Inferior parietal cortex (tissue), 1 donor: ENCODE data around the gene KYAT1.
A peak's percentile ranks its signal among the peaks of the same experiment; 100 is the strongest.

Source experiments
- DNase-seq: peaks from one replicate; pipeline ENCODE4 v3.0.0-alpha.2; 2016; ENCODE audit errors: extremely low spot score

The KYAT1 gene

DNA sequence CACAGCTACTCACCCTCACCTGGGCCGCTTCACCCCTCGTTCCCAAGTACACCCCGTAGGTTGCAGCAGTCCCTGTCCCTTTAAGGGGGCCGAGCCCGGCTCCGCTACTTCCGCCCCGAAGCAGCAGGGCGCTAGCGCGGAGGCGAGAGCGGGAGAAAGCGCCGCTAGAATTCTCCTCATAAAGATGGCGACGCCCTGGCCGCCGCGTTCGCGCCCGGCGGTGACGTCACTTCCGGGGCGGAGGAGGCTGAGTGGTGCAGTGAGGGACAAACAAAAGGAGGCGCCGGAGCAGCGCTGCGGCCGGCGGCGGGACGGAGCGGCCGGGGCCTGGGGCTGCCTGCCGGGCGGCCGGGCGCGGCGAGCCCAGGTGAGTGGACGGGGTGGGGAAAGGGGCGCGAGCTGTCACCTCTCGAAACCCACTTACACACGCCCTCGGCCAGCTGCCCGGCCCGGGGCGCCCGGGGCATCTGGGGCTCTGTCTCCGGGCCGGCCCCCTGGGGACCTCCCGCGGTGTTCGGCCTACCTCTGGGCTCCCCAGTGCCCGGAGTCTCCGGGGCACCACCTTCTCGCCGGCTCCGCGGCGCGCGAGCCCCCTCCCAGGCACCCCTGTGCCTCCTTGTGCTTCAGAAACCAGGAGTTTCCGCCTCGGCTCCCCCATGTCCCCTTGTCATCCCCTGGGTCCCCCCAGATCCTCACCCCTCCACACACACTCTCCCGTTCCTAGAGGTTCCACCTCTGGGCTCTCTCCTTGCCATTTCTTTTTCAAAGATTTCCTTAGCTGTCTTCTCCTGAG is at the start of gene KYAT1, which contains the start of gene LRRC8A:
TSS of gene KYAT1 (minus strand) at position 67 of the 793 bp plus-strand sequence. CDS start 36,545 bp downstream, outside the sequence.
TSS of gene LRRC8A (plus strand) at position 250 of the 793 bp plus-strand sequence. CDS start 25,032 bp downstream, outside the sequence.
- DNase-seq = peak; percentile 97

GRCh38 chr9:128929560-128929959 is 47.8 kb upstream of the KYAT1 start:
- no peak for DNase-seq

GRCh38 chr9:128928624-128929023 is 46.9 kb upstream of the KYAT1 start:
- DNase-seq = no peak

GRCh38 chr9:128927731-128928411 is 46.1 kb upstream of the KYAT1 start:
- DNase-seq = peak; percentile 59

- DNase-seq = no peak
These were observed 41.7 kb upstream of the KYAT1 start for GRCh38 chr9:128923493-128923883.

DNA sequence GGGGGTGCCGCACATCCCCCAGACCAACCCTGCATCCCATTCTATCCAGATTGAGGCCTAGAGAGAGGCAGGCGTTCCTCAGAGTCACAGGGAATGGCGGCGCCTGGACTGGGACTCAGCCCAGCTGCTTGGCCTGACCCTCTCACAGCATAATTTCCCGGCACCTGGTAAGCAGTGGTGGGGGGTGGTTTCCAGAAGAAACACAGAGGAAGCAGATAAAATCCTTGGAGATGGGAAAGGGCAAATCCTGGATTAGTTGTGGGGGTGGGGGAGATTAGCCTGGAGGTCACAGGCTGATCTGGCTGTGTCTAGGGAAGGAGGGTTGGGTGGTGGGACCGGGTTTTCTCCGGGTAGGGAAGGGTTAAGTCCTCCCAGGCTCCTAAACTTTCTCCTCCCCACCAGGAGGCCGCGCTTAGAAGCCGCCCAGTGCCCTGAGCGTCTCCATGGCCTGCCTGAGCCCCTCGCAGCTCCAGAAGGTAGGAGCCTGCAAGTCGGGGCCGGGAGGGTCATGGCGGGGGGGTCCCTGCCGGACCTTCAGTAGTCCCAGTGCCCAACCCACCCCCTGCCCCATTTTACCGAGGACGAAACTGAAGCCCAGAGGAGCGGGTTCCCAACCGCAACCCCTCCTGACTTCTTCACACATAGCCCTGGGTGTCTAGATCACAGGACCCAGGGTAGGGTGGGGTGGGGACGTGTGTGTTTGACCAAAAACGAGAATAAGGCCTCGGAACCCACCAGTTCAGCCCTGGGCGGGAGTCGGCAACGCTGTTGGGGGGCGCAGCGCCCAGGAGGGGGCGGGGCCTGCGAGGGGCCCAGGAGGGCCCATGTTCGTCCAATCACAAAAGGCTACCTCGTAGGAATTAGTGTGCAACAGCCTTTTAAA is 40.4 kb upstream of the KYAT1 start:
- DNase-seq = no peak

DNA sequence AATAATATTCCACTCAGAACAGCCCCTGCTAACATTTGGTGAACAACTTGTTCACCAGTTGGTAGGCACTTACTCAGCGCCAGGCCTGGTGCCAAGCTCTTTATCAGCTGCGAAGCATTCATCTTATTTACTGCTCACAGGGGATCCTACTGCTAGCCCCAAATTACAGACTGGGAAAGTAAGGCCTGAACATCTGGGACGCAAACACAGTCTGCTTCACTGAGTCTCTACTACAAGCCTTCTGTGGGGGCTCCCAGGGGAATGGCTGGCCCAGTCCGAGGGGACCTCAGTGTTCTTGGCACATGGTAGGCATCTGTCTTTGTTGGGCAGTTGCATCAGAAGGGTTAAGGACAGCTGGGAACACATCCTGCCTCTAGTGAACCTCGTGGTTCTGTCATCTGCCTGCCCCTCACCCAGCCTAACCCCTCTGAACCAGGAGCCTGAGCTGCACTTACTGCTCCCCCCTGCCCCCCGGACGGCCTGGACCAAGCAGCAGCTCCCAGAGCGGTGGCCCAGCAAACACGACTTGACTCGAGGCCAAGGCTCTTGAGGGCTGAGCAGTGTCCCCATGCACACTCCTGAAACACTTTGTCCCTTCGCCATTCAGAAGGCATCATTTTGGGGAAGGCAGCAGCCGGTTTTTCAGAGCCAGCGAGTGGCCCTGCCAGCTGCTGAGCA is 38.8 kb upstream of the KYAT1 start, which contains the start of gene PHYHD1:
TSS of gene PHYHD1 (plus strand) at position 602 of the 678 bp plus-strand sequence. CDS start 1,342 bp downstream, outside the sequence.
- DNase-seq = peak; percentile 59

DNA sequence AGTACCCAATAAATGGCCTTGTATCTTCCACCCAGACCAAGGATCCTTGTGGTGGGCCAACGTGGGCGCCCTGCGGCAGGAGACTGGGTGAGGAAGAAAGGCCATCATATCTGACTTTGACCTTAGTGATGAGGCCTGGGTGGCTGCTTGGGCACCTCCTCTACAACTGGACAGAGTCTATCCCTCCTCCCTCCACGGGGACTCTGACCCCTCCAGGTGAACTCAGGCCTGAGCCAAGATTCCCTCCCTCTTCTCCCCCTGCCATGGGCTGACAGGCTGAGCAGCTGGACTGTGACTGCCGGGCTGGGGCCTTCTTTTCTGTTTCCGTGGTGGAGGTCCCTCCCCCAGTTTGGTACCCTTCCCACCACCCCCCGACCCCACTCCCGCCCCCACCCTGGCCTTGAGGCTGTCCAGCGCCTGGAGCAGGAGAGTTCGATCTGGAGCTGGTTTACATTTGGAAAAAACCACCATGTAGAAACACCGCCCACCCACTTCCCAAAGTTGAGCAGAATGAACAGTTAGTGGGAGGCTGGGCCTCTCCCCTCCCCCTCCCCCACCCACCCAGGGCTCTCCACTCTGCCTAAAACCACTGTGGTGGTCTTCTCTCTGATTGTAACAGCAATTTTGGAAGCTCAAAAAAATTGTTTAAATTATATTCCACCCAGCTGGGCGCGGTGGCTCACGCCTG is 37.8 kb upstream of the KYAT1 start:
- no peak for DNase-seq

DNA sequence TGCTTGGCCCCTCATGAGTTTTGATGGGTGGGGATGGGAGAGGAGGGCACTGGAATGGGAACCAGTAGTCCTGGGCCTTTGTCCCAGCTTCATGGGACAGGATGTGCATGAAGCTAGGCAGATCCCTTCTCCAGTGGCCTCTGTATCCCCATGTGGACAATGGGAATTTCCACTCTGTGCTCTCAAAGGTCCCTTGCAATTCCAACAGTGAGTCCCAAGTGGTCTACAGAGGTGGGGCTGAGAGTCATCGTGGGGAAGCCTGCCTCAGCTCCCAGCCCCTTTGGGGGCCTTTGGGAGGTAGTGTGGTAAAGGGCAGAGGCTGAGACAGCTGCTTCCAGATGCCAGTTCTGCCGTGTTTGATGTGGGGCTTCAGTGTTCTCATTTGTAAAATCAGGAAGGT is 37.2 kb upstream of the KYAT1 start:
- no peak for DNase-seq

- peak; percentile 61 for DNase-seq
These were observed 35.5 kb upstream of the KYAT1 start for GRCh38 chr9:128917151-128917849.

DNA sequence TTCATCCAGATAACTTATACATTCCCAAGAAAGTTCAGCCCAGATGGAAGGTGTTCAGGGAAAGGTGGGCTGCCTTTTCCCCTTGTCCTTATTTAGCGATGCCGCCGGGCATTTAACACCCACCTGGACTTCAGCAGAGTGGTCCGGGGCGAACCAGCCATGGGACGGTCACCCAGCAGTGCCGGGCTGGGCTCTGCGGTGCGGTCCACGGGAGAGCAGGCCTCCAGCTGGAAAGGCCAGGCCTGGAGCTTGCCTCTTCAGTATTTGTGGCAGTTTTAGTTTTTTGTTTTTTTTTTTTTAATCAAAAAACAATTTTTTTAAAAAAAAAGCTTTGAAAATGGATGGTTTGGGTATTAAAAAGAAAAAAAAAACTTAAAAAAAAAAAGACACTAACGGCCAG is 35.0 kb upstream of the KYAT1 start:
- DNase-seq = no peak

GRCh38 chr9:128916204-128916603 is 34.5 kb upstream of the KYAT1 start:
- no peak for DNase-seq

DNA sequence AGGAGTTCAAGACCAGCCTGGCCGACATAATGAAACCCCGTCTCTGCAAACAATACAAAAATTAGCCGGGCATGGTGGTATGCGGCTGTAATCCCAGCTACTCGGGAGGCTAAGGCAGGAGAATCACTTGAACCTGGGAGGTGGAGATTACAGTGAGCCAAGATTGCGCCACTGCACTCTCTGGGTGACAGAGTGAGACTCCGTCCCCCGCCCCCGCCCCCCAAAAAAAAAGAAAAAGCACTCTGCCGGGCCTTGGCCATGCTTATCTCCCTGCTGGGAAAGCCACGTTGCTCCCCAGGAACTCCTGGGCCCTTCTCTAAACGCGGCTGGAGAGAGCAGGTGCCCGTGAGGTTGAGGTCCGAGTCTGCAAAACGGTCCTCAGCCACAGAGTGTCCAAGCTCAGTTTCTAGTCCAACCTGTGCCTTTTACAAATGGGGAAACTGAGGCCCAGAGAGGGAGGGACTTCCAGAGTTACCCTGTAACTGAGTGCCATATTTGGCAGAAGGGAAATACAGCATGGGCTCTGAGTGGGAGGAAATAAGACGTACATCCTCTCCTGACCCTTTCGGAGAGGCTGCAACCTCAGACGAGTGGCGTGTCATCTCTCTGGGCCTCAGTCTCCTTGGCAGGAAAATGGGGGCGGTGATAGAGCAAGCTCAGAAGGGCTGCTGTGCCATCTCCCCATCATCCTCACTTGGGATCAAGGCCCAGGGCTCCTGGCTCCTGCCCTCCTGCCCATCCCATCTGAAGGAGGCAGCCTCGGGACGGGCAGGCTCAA is 32.4 kb upstream of the KYAT1 start:
- DNase-seq = no peak

- DNase-seq = no peak
These were observed 31.5 kb upstream of the KYAT1 start for GRCh38 chr9:128913048-128913900.

GRCh38 chr9:128912270-128912853 is 30.6 kb upstream of the KYAT1 start:
- DNase-seq = no peak

GRCh38 chr9:128911529-128912035 is 29.8 kb upstream of the KYAT1 start:
- no peak for DNase-seq

GRCh38 chr9:128910906-128911305 is 29.2 kb upstream of the KYAT1 start:
- no peak for DNase-seq

DNA sequence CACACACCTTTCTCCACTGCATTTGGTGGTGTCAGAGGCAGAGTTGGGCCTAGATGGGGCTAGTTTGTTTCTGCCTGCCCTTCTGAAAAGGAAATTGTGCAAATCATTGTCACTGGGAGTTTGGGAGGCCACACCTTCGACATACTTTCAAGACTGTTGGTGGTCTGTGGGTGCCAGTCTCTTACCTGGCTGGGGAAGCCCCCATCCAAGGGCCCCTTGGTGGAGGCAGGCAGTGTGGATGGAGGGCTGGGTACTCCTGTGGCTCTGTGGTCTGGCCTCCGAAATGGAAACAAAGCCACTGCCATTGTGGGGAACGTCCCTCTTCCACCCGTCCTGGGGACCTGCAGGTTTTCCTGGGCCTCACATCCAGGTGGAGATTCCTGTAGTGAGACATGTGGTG is 28.1 kb upstream of the KYAT1 start:
- no peak for DNase-seq
